SU-DHL-6 (cell line): ENCODE results near the gene UBAC2.

ENCODE experiments used
- H2AFZ ChIP-seq: fragments of 200-600 bp; sonication (generic); 2 replicates; pipeline ENCODE4 v1.6.1; 2014; ENCODE audit warnings: low read depth, mild to moderate bottlenecking, moderate library complexity, mixed read lengths, antibody characterized with exemption, low read length; ENCODE audit not compliant: severe bottlenecking
- H3F3A ChIP-seq: fragments of 200-600 bp; shearing (Covaris generic); 2 replicates; pipeline ENCODE4 v1.6.0; 2016; ENCODE audit warnings: antibody characterized with exemption, mild to moderate bottlenecking; ENCODE audit not compliant: insufficient read depth
- H3K27ac ChIP-seq: fragments of 200-600 bp; sonication (generic); 2 replicates; pipeline ENCODE4 v1.5.1; 2016; ENCODE audit warnings: low read depth, mild to moderate bottlenecking, low read length, moderate library complexity, mixed read lengths
- H3K27me3 ChIP-seq: fragments of 200-600 bp; sonication (generic), shearing (Covaris generic); 2 replicates; pipeline ENCODE4 v1.6.0; 2014; ENCODE audit warnings: mild to moderate bottlenecking, low read length
- H3K36me3 ChIP-seq: fragments of 200-600 bp; sonication (generic); 2 replicates; pipeline ENCODE4 v1.6.1; 2014; ENCODE audit warnings: mild to moderate bottlenecking, low read length, mixed read lengths
- H3K4me2 ChIP-seq: fragments of 300-600, 200-600 bp; shearing (Covaris generic), sonication (generic); 2 replicates; pipeline ENCODE4 v1.6.0; 2014; ENCODE audit warnings: low read length, low read depth, mild to moderate bottlenecking; ENCODE audit not compliant: poor library complexity, severe bottlenecking
- H3K4me3 ChIP-seq: fragments of 200-600 bp; sonication (generic); 2 replicates; pipeline ENCODE4 v1.5.1; 2014; ENCODE audit warnings: antibody characterized with exemption, low read length, mild to moderate bottlenecking, mixed read lengths; ENCODE audit not compliant: insufficient read depth, poor library complexity, severe bottlenecking
- H3K79me2 ChIP-seq: fragments of 200-600 bp; sonication (generic); 2 replicates; pipeline ENCODE4 v1.6.1; 2014; ENCODE audit warnings: mild to moderate bottlenecking, low read length, moderate library complexity; ENCODE audit not compliant: insufficient read depth
- H3K9ac ChIP-seq: fragments of 200-600 bp; sonication (generic); 2 replicates; pipeline ENCODE4 v1.7.0; 2014; ENCODE audit warnings: mild to moderate bottlenecking, low read length
- H3K9me2 ChIP-seq: fragments of 200-600 bp; sonication (generic); replicated peaks from 2 replicates; pipeline ENCODE4 v1.6.1; 2014; ENCODE audit warnings: low read length; ENCODE audit not compliant: insufficient read depth
- H3K9me3 ChIP-seq: fragments of 200-600 bp; sonication (generic); 2 replicates; pipeline ENCODE4 v1.6.1; 2014; ENCODE audit warnings: low read length, mixed read lengths; ENCODE audit not compliant: insufficient read depth
- H4K20me1 ChIP-seq: fragments of 200-600 bp; sonication (generic); 2 replicates; pipeline ENCODE4 v1.6.1; 2014; ENCODE audit warnings: low read depth, mild to moderate bottlenecking, antibody characterized with exemption, low read length, moderate library complexity, mixed read lengths
- CTCF ChIP-seq: fragments of 200-600 bp; sonication (generic); IDR thresholded peaks from one replicate; pipeline ENCODE4 v1.5.1; 2017; ENCODE audit warnings: antibody characterized with exemption, mild to moderate bottlenecking, low read length, moderate library complexity; ENCODE audit not compliant: insufficient read depth, poor library complexity, severe bottlenecking
- EZH2phosphoT487 ChIP-seq: fragments of 200-600 bp; sonication (generic), shearing (Covaris generic); conservative IDR thresholded peaks from 2 replicates; pipeline ENCODE4 v1.6.1; 2018; ENCODE audit warnings: mild to moderate bottlenecking, antibody characterized with exemption, low read length, moderate library complexity, mixed read lengths

Gene UBAC2

GRCh38 chr13:99396446-99396845, 195.8 kb downstream of the UBAC2 start:
- H3K79me2 ChIP-seq, result no peaks in the 10 kb centered on the region
- no peak overlapping the region for H3K9ac ChIP-seq
- H3K9me2 ChIP-seq, result no peaks in the 10 kb centered on the region
- TF ChIP-seq EZH2phosphoT487, result no peak
- no peak for TF ChIP-seq CTCF
- no peaks in the 10 kb centered on the region for H3K9me3 ChIP-seq
- H3K4me2 ChIP-seq, result no peak overlapping the region
- H2AFZ ChIP-seq, result no peak overlapping the region
- H3F3A ChIP-seq, result no peaks in the 10 kb centered on the region
- H3K4me3 ChIP-seq, result no peak overlapping the region
- no peaks in the 10 kb centered on the region for H3K27me3 ChIP-seq
- no peak overlapping the region for H3K27ac ChIP-seq
- H3K36me3 ChIP-seq, result no peaks in the 10 kb centered on the region
- no peaks in the 10 kb centered on the region for H4K20me1 ChIP-seq

- no peaks in the 10 kb centered on the region for H4K20me1 ChIP-seq
- no peaks in the 10 kb centered on the region for H3K36me3 ChIP-seq
- H3K9me3 ChIP-seq, result no peaks in the 10 kb centered on the region
- H3K4me3 ChIP-seq, result no peak overlapping the region
- no peaks in the 10 kb centered on the region for H3K79me2 ChIP-seq
- no peak overlapping the region for H3K4me2 ChIP-seq
- H3K27me3 ChIP-seq, result no peaks in the 10 kb centered on the region
- no peak overlapping the region for H3K9ac ChIP-seq
- no peaks in the 10 kb centered on the region for H3F3A ChIP-seq
- no peak overlapping the region for H2AFZ ChIP-seq
- no peak overlapping the region for H3K27ac ChIP-seq
- no peak for TF ChIP-seq EZH2phosphoT487
- no peak for TF ChIP-seq CTCF
- H3K9me2 ChIP-seq, result no peaks in the 10 kb centered on the region
These were observed 197.4 kb downstream of the UBAC2 start for GRCh38 chr13:99398071-99398470.

GRCh38 chr13:99398916-99399622, 198.4 kb downstream of the UBAC2 start:
- no peaks in the 10 kb centered on the region for H3F3A ChIP-seq
- no peaks in the 10 kb centered on the region for H3K9me2 ChIP-seq
- TF ChIP-seq EZH2phosphoT487, result no peak
- no peak for TF ChIP-seq CTCF
- H3K9ac ChIP-seq, result no peak overlapping the region
- no peak overlapping the region for H3K4me2 ChIP-seq
- H3K4me3 ChIP-seq, result no peak overlapping the region
- no peaks in the 10 kb centered on the region for H3K79me2 ChIP-seq
- no peaks in the 10 kb centered on the region for H3K27me3 ChIP-seq
- no peak overlapping the region for H2AFZ ChIP-seq
- H3K36me3 ChIP-seq, result no peaks in the 10 kb centered on the region
- no peak overlapping the region for H3K27ac ChIP-seq
- no peaks in the 10 kb centered on the region for H3K9me3 ChIP-seq
- no peaks in the 10 kb centered on the region for H4K20me1 ChIP-seq
